Glomerular visceral epithelial cell (primary cell): Measurements from ENCODE around the gene TXNL4A.

Source experiments
- DNase-seq: peaks from one replicate; pipeline ENCODE4 v3.0.0-alpha.2; 2016; ENCODE audit errors: extremely low spot score

The TXNL4A gene

GRCh38 chr18:79935925-79936324, 52.4 kb downstream of the TXNL4A start:
- no peak for DNase-seq

GRCh38 chr18:79935499-79935898, 52.9 kb downstream of the TXNL4A start:
- no peak for DNase-seq

GRCh38 chr18:79935098-79935480, 53.3 kb downstream of the TXNL4A start:
- no peak for DNase-seq

- DNase-seq = no peak
Observed at GRCh38 chr18:79934311-79935097, 53.9 kb downstream of the TXNL4A start.

GRCh38 chr18:79933765-79934164, 54.6 kb downstream of the TXNL4A start:
- DNase-seq = no peak

- no peak for DNase-seq
Observed at GRCh38 chr18:79932907-79933306, 55.5 kb downstream of the TXNL4A start.

- no peak for DNase-seq
Observed at GRCh38 chr18:79931475-79931874, 56.9 kb downstream of the TXNL4A start.

GRCh38 chr18:79930020-79930642, 58.2 kb downstream of the TXNL4A start:
- DNase-seq = no peak

- DNase-seq = no peak
Observed at GRCh38 chr18:79928563-79928960, 59.8 kb downstream of the TXNL4A start.

- DNase-seq = no peak
Observed at GRCh38 chr18:79927607-79928562, 60.5 kb downstream of the TXNL4A start.

GRCh38 chr18:79926715-79927606, 61.4 kb downstream of the TXNL4A start:
- DNase-seq = no peak

- DNase-seq = no peak
Observed at GRCh38 chr18:79926306-79926705, 62.1 kb downstream of the TXNL4A start.

GRCh38 chr18:79924814-79925731, 63.3 kb downstream of the TXNL4A start:
- no peak for DNase-seq

- no peak for DNase-seq
Observed at GRCh38 chr18:79923896-79924585, 64.3 kb downstream of the TXNL4A start.

GRCh38 chr18:79922971-79923411, 65.4 kb downstream of the TXNL4A start:
- no peak for DNase-seq

GRCh38 chr18:79921984-79922965, 66.1 kb downstream of the TXNL4A start:
- no peak for DNase-seq
